ENCODE data around the gene FMO1. TPM values are rescaled to one million over a fixed set of nuclear protein-coding genes. Genes with fewer than 3 reads are reported as not detected.

Gene FMO1, protein sequence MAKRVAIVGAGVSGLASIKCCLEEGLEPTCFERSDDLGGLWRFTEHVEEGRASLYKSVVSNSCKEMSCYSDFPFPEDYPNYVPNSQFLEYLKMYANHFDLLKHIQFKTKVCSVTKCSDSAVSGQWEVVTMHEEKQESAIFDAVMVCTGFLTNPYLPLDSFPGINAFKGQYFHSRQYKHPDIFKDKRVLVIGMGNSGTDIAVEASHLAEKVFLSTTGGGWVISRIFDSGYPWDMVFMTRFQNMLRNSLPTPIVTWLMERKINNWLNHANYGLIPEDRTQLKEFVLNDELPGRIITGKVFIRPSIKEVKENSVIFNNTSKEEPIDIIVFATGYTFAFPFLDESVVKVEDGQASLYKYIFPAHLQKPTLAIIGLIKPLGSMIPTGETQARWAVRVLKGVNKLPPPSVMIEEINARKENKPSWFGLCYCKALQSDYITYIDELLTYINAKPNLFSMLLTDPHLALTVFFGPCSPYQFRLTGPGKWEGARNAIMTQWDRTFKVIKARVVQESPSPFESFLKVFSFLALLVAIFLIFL
- total RNA-seq = not detected in 2 replicates

DNA sequence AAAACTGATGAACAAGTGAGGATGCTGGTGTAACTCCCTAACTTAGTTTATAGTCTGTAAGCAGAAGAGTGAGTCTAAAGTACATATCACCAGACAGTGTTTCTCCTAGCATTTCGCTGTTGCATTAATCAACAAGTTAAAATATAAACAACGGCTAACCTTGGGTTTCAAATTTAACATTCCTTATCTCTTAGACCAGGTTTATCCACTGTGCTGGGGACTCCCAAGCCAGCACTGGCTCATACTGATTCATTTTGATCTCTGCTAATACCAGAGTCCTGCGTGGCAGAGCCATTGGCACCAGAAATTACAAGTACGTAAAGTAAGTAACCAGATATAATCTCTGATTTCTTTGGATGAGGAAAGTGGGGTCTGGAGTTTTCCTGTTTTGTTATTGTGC, at the start of gene FMO1:
FMO1 (plus strand) TSS at position 193 of the 400 bp plus-strand sequence. CDS start 9,594 bp downstream, outside the sequence.

DNA sequence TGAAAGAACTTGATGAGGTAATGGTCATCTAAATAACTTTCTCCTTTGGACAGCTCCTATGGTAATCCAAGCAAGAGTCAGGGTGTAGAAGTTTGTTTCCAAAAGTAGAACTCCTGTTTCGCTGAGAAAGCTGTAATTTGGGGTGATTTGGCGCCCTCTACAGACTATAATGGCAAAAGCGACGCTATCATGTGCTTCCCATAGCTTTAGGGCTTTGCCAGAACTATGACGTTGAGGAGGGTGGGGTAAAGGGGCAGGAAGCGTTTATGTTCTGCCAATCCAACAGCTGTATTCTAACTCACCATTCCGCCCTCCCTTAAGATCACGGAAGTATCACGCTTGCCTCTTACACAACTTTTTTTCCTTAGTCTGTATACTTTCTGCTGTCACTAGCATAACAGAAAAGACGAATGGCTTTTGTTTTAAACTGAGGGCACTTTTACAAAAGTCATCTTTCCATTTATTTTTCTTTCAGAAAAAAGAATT, 65.6 kb downstream of the FMO1 start, which contains the start of gene FMO4:
FMO4 (plus strand) TSS at position 349 of the 486 bp plus-strand sequence. CDS start 5,643 bp downstream, outside the sequence.

Small RNA genes lying within 50 kb of the gene (small RNA-seq; reads per million reads assigned to genes)
- not detected for gene RF00019

Other genes starting within 250 kb of the FMO1 start
- 0.13 and 0.86 TPM in 2 replicates for gene FMO3, start 157.6 kb upstream of the FMO1 start, total RNA-seq
- 1.2 and 3.6 TPM in 2 replicates for gene FMO2, start 63.2 kb upstream of the FMO1 start, total RNA-seq
- 15.2 and 18.9 TPM in 2 replicates for gene FMO4, start 65.7 kb downstream of the FMO1 start, total RNA-seq
- gene PRRC2C, start 237.0 kb downstream of the FMO1 start, total RNA-seq = 74.0 and 88.2 TPM in 2 replicates

Measured in articular chondrocyte of knee joint (primary cell).